NCI-H2107 treated with DMSO at 0.1 percent for 48 hours (cell line): Measurements from ENCODE around the gene ARHGAP32.

Experiments used
- DNase-seq: peaks from one replicate; lab custom pipeline; 2025; ENCODE audit not compliant: unreplicated experiment; lab: John Stamatoyannopoulos, UW

The ARHGAP32 gene

GRCh38 chr11:129192150-129192549, at the start of gene ARHGAP32:
Gene ARHGAP32, minus strand, starts transcription at chr11:129192325. Its CDS starts 127 bp downstream, at chr11:129192198.
- no peak for DNase-seq

GRCh38 chr11:129239207-129239606, 47.1 kb upstream of the ARHGAP32 start:
- no peak for DNase-seq

- no peak for DNase-seq
These were observed 45.9 kb upstream of the ARHGAP32 start for GRCh38 chr11:129237880-129238638.

- no peak for DNase-seq
These were observed 45.3 kb upstream of the ARHGAP32 start for GRCh38 chr11:129237456-129237855.

- no peak for DNase-seq
These were observed 44.7 kb upstream of the ARHGAP32 start for GRCh38 chr11:129236850-129237249.

GRCh38 chr11:129234978-129235377, 42.9 kb upstream of the ARHGAP32 start:
- DNase-seq, result peak; percentile 74

- DNase-seq, result no peak
These were observed 37.9 kb upstream of the ARHGAP32 start for GRCh38 chr11:129230006-129230405.

GRCh38 chr11:129226207-129226798, 34.2 kb upstream of the ARHGAP32 start:
- no peak for DNase-seq

- no peak for DNase-seq
These were observed 33.1 kb upstream of the ARHGAP32 start for GRCh38 chr11:129225190-129225589.

- DNase-seq, result no peak
These were observed 32.4 kb upstream of the ARHGAP32 start for GRCh38 chr11:129224538-129224937.

- no peak for DNase-seq
These were observed 31.6 kb upstream of the ARHGAP32 start for GRCh38 chr11:129223701-129224149.

GRCh38 chr11:129223260-129223659, 31.1 kb upstream of the ARHGAP32 start:
- no peak for DNase-seq

- no peak for DNase-seq
These were observed 30.0 kb upstream of the ARHGAP32 start for GRCh38 chr11:129222158-129222557.

- no peak for DNase-seq
These were observed 23.6 kb upstream of the ARHGAP32 start for GRCh38 chr11:129215506-129216245.

GRCh38 chr11:129214710-129215295, 22.7 kb upstream of the ARHGAP32 start:
- no peak for DNase-seq

GRCh38 chr11:129213261-129213660, 21.1 kb upstream of the ARHGAP32 start:
- DNase-seq, result no peak

- no peak for DNase-seq
These were observed 19.3 kb upstream of the ARHGAP32 start for GRCh38 chr11:129211397-129211796.

- no peak for DNase-seq
These were observed 18.7 kb upstream of the ARHGAP32 start for GRCh38 chr11:129210831-129211181.

GRCh38 chr11:129209891-129210830, 18.0 kb upstream of the ARHGAP32 start:
- no peak for DNase-seq

- DNase-seq, result no peak
These were observed 16.7 kb upstream of the ARHGAP32 start for GRCh38 chr11:129208863-129209262.
